ENCODE results near the gene DCAF11.

Gene DCAF11

DNA sequence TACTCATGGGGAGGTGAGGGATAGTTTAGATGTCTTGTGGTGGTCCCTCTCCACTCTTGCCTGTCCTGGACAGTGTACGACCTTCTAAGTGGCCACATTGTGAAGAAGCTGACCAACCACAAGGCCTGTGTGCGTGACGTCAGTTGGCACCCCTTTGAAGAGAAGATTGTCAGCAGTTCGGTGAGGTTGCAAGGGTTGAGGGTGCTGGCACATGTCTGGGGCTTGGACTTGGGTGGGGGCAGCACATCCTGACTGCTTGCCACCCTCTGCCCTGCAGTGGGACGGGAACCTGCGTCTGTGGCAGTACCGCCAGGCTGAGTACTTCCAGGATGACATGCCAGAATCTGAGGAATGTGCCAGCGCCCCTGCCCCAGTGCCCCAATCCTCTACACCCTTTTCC, 8.3 kb downstream of the DCAF11 start:
- no peak for DNase-seq

GRCh38 chr14:24123424-24124417, 9.1 kb downstream of the DCAF11 start:
- DNase-seq: no peak

- no peak for DNase-seq
These were observed 12.4 kb downstream of the DCAF11 start for GRCh38 chr14:24126939-24127338.

DNA sequence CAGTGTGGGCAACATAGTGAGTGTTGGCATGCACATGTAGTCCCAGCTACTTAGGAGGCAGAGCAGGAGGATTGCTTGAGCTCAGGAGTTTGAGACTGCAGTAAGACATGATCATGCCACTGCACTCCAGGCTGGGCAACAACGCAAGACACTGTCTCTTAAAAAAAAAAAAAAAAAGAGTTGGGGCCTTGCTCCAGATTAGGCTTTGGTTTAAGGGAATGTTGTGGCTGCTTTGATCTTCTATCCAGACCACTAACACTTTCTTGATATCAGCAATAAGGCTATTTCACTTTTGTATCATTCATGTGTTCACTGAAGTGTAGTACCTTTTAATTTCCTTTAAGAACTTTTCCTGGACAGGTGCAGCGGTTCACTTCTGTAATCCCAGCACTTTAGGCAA, 13.1 kb downstream of the DCAF11 start:
- DNase-seq: no peak

- DNase-seq: no peak
These were observed 14.9 kb downstream of the DCAF11 start for GRCh38 chr14:24129410-24129998.

- no peak for DNase-seq
These were observed 15.8 kb downstream of the DCAF11 start, which contains the start of gene FITM1 for GRCh38 chr14:24130380-24130716. Gene FITM1, plus strand, starts transcription at chr14:24130659. Its CDS starts 905 bp downstream, at chr14:24131564.

DNA sequence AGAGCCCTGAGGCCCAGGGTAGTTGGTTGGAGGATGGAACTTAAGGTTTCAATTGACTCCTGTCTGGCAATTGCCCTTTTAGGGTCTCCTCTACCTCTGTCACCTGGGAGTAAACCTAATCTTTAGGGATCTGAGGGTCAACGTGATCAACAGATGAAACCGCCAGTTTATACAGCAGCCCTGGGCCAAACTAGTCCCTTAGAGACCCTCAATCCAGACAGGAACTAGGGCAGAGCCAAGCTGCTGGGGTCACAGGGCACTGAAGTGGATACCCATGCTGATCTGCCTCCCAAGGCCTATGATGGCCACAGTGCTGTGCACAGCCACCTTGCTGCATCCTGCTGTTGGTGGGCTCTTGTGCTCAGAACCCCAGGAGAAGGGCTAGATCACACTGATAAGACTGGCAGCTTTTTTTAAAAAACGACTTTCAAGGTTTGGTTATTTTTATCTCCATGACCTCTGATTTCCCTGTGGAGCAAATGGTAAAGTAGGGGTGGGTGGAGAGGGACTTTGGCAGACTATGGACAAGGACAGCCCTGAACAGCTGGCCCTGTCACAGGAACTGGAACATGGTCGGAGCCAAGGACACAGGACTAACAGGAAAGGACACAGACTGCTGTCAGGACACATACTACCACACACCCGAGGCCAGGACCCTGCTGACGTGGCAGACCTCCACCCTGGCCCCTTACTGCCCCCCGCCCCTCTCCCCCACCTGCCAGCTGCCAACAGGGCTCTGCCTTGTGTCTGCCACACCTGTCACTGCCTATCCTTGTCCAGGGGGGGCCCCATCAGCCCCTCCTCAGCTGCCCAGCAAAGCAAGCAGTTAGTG, 16.4 kb downstream of the DCAF11 start:
- no peak for DNase-seq

DNA sequence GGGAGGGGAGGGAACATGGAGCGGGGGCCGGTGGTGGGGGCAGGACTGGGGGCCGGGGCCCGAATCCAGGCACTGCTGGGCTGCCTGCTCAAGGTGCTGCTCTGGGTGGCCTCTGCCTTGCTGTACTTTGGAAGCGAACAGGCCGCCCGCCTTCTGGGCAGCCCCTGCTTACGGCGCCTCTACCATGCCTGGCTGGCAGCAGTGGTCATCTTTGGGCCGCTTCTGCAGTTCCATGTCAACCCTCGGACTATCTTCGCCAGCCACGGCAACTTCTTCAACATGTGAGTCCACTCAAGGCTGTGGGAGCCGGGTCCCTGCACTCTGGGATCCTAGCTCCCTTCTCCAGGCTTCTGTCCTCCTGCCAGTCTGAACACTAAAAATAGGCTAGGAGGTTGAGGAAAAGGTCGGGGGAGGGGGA, 17.0 kb downstream of the DCAF11 start:
- DNase-seq: no peak

GRCh38 chr14:24132061-24132685, 17.6 kb downstream of the DCAF11 start:
- no peak for DNase-seq

DNA sequence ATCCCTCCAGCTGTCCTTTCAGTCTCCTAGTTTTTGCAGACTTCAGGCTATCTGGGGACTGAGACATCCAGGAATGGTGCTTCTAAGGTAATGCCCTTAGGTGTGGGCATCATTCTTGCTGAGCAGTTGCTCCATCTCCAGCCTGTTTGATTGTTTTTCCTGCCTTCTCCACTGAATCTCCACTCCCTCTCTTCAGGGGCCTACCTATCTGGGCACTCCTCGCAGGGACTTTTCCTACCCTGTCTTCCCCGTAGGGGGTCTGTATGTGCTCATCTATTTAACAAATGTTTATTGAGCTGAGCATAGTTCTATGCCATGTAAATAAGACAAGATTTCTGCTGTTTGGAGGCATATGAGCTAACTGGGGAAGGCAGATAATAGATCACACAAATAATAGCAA, 18.4 kb downstream of the DCAF11 start:
- no peak for DNase-seq

GRCh38 chr14:24133735-24134134, 19.2 kb downstream of the DCAF11 start:
- DNase-seq: no peak

DNA sequence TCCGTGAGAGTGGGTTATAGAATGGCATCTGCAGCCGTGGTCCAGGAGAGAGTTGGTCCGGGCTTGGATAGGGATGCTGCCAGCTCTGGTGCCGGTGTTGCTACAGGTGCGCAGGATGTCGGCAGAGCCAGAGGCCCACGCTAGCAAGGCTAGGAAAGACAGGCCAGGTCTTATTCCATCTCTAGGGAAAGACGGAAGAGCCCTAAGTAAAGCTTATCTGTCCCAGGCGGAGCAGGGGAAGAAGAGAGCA, 20.9 kb downstream of the DCAF11 start:
- no peak for DNase-seq

GRCh38 chr14:24135834-24136683, 21.5 kb downstream of the DCAF11 start, which contains the start of gene PSME1:
Gene PSME1, plus strand, starts transcription at chr14:24136194. Its CDS starts 69 bp downstream, at chr14:24136263.
- DNase-seq: peak; percentile 91

GRCh38 chr14:24136684-24137528, 22.3 kb downstream of the DCAF11 start:
- no peak for DNase-seq

DNA sequence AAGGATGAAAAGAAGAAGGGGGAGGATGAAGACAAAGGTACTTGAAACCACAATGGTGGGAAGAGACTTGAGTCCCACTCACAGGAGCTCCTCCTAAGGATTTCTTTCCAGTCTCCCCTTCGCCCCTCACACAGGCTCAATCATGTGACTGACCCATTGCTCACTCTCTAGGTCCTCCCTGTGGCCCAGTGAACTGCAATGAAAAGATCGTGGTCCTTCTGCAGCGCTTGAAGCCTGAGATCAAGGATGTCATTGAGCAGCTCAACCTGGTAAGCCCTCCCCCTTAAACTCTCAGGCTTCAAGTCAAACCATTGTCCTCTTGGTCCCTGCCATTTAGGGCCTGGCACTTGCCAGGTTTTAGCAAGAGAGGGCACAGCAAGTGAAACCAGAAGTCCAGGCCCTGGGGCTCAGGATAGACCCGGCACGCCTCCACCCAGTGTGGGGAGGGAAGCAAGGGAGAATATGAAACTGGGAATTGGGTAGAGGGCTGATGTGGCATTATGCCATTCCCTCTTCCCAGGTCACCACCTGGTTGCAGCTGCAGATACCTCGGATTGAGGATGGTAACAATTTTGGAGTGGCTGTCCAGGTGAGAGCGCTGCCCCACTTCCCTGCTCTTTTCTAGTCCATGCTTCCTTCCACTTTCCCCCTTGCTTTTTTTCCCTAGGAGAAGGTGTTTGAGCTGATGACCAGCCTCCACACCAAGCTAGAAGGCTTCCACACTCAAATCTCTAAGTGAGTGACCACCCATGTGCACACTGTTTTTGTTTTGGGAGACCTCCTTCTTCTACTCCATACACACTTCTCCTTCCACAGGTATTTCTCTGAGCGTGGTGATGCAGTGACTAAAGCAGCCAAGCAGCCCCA, 23.2 kb downstream of the DCAF11 start:
- DNase-seq: no peak

DNA sequence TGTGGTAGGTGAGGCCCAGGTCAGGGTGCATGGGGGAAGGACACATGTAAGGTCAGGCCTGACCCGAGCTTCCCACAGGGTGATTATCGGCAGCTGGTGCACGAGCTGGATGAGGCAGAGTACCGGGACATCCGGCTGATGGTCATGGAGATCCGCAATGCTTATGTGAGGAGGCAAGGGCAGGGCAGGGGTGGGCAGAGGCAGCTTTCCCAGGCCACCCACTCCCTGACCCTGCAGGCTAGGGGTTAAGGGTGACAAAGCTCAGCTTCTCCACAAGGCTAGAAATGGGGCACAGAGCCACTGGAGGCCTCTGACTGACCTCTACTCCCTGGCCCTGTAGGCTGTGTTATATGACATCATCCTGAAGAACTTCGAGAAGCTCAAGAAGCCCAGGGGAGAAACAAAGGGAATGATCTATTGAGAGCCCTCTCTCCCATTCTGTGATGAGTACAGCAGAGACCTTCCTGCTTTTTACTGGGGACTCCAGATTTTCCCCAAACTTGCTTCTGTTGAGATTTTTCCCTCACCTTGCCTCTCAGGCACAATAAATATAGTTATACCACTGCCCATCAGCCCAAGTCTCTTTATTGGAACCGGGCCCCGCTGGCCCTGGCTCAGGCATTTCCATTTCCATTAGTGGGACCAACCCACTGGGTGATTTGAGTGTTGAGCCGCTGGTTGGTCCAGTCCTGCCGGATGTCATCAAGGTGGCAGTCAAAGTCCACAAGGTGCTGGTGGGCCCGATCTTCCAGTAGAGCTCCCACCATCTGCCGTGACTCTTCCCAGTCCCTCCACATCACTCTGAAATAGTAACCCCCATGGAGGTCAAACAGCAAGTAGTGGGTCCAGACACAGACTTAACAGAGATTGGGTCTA, 24.1 kb downstream of the DCAF11 start:
- no peak for DNase-seq

DNA sequence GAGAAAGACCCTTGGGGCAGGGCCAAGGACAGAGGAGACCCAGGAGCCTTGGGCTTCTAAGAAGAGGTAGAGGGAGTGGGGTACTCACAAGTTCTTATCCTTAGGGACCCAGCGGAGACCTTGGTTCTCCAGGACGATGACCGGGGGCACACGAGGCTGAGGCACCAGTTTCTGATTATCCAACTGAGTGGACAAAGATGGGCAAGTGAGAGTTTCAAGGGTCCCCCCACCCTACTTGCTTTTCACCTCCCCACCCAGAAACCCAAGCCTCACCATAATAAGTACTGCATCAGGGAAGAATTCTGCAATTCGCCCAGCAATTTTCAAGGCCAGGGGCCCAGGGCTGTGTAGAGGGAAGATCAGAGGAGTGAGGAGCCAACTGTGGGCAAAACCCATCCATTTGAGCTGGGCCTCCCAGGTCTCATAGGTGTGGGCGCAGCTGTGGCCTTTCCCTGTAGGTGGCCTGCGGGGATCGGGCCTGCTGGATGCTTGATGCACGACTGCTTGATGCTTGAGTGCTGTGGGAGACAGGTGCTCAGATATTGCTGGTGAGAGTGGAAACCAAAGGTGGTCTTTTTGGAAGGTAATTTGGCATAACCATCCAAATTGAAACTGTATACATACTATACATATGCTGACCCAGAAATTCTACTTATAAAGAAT, 24.8 kb downstream of the DCAF11 start:
- no peak for DNase-seq

- peak; percentile 100 for DNase-seq
These were observed 26.7 kb downstream of the DCAF11 start, which contains the start of gene EMC9 for GRCh38 chr14:24141097-24141880. Gene EMC9, minus strand, starts transcription at chr14:24141591. Its CDS starts 287 bp downstream, at chr14:24141304.
